ENCODE measurements around the gene GPS1. TPM values are rescaled to one million over a fixed set of nuclear protein-coding genes. Genes with fewer than 3 reads are reported as not detected.

GPS1 gene
- total RNA-seq, 6 donors from 2014 or later = 55.2 to 147 (median 108) TPM

- peaks cover 73 to 100% (median 99%) of the 10 kb centered on the region in 4 donors for H3K36me3 ChIP-seq
- TF ChIP-seq POLR2A (IDR thresholded peaks at IDR 0.05) (no peak), EP300 (IDR thresholded peaks at IDR 0.05) (no peak), POLR2AphosphoS5 (IDR thresholded peaks at IDR 0.05) (no peak), CTCF (IDR thresholded peaks at IDR 0.05) (no peak)
- H3K27ac ChIP-seq = no peak overlapping the region
- H3K4me3 ChIP-seq = no peak overlapping the region
- ATAC-seq (ENCODE audit: low FRiP score in 2 of 2) = no peak
- H3K27me3 ChIP-seq = no peaks in the 10 kb centered on the region
- H3K9me3 ChIP-seq = no peaks in the 10 kb centered on the region
- H3K4me1 ChIP-seq = peaks cover 0 to 32% (median 7%) of the 10 kb centered on the region in 4 donors
- no peak for DNase-seq
- WGBS, 2 donors = 97 to 98% methylated on average over 6 to 28 of the region's 29 CpGs
Measured at GRCh38 chr17:82090549-82091263, 39.0 kb downstream of the GPS1 start.

- ATAC-seq (ENCODE audit: low FRiP score in 2 of 2) = no peak
- peak in 1 of 2 donors; percentile 84 for DNase-seq
- no peak overlapping the region for H3K4me3 ChIP-seq
- no peaks in the 10 kb centered on the region for H3K27me3 ChIP-seq
- WGBS, 2 donors = 94 to 97% methylated on average over 7 to 37 of the region's 37 CpGs
- H3K9me3 ChIP-seq = no peaks in the 10 kb centered on the region
- peaks cover 0 to 39% (median 10%) of the 10 kb centered on the region in 4 donors for H3K4me1 ChIP-seq
- H3K27ac ChIP-seq = no peak overlapping the region
- peak in 1 of 4 donors; percentile 15 for TF ChIP-seq POLR2A (IDR thresholded peaks at IDR 0.05)
- TF ChIP-seq POLR2AphosphoS5 (IDR thresholded peaks at IDR 0.05) = no peak
- peaks cover 65 to 97% (median 97%) of the 10 kb centered on the region in 4 donors for H3K36me3 ChIP-seq
Measured at GRCh38 chr17:82091264-82092066, 39.8 kb downstream of the GPS1 start.

- TF ChIP-seq POLR2A (IDR thresholded peaks at IDR 0.05) = peak in 1 of 4 donors; percentile 12
- TF ChIP-seq POLR2AphosphoS5 (IDR thresholded peaks at IDR 0.05) = no peak
- TF ChIP-seq CTCF (IDR thresholded peaks at IDR 0.05) = no peak
- TF ChIP-seq EP300 (IDR thresholded peaks at IDR 0.05) = no peak
- no peak for ATAC-seq (ENCODE audit: low FRiP score in 2 of 2)
- peak in 1 of 2 donors; percentile 76 for DNase-seq
- peaks cover 58 to 91% (median 90%) of the 10 kb centered on the region in 4 donors for H3K36me3 ChIP-seq
- WGBS, 2 donors = 98 to 100% methylated on average over 6 to 22 of the region's 23 CpGs
- peaks cover 3 to 45% (median 17%) of the 10 kb centered on the region in 4 donors for H3K4me1 ChIP-seq
- H3K4me3 ChIP-seq = no peak overlapping the region
- H3K27me3 ChIP-seq = no peaks in the 10 kb centered on the region
- peak overlapping the region in 1 of 4 donors; percentile 27 for H3K27ac ChIP-seq
- no peaks in the 10 kb centered on the region for H3K9me3 ChIP-seq
Measured at GRCh38 chr17:82092094-82092586, 40.4 kb downstream of the GPS1 start.

GRCh38 chr17:82092628-82092994, 40.9 kb downstream of the GPS1 start:
- peak overlapping the region in 2 of 4 donors; percentile 6 to 27 for H3K27ac ChIP-seq
- 98% methylated on average over 10 of the region's 20 CpGs; no CpG with 5 or more reads in 1 of the 2 donors for WGBS, 2 donors
- no peak for DNase-seq
- ATAC-seq (ENCODE audit: low FRiP score in 2 of 2) = no peak
- peaks cover 7 to 50% (median 19%) of the 10 kb centered on the region in 4 donors for H3K4me1 ChIP-seq
- H3K9me3 ChIP-seq = no peaks in the 10 kb centered on the region
- no peak for TF ChIP-seq POLR2AphosphoS5 (IDR thresholded peaks at IDR 0.05)
- TF ChIP-seq CTCF (IDR thresholded peaks at IDR 0.05) = no peak
- TF ChIP-seq EP300 (IDR thresholded peaks at IDR 0.05) = no peak
- TF ChIP-seq POLR2A (IDR thresholded peaks at IDR 0.05) = no peak
- H3K36me3 ChIP-seq = peaks cover 54 to 86% (median 85%) of the 10 kb centered on the region in 4 donors
- no peak overlapping the region for H3K4me3 ChIP-seq
- no peaks in the 10 kb centered on the region for H3K27me3 ChIP-seq
